HepG2 (cell line): ENCODE data around the gene SERPINA6. TPM values are rescaled to one million over a fixed set of nuclear protein-coding genes. Genes with fewer than 3 reads are reported as not detected.

Experiments used
- ATF2 ChIP-seq: sonication (generic); formaldehyde crosslinking; IDR thresholded peaks from 2 replicates; pipeline ENCODE4 v1.4.0; 2020; ENCODE audit warnings: missing genetic modification reagents
- CREM ChIP-seq, 2 experiments: sonication (generic) in 1 of 2; formaldehyde crosslinking in 1 of 2; IDR thresholded peaks; 2 replicates each; pipeline versions ENCODE4 v1.4.0 to v1.6.1; 2016 to 2020; ENCODE audit warnings: antibody characterized with exemption in 1 of 2, mild to moderate bottlenecking in 1 of 2, missing genetic modification reagents in 1 of 2
- ELF1 ChIP-seq: sonication (generic); formaldehyde crosslinking; IDR thresholded peaks from 2 replicates; pipeline ENCODE4 v1.4.0; 2020; ENCODE audit warnings: missing genetic modification reagents
- ERF ChIP-seq: IDR thresholded peaks from 2 replicates; pipeline ENCODE4 v1.6.1; 2018; ENCODE audit warnings: missing biosample characterization, missing genetic modification reagents
- FOXA1 ChIP-seq, 2 experiments: fragments of 450-650 bp in 1 of 2; sonication (generic) in 1 of 2; formaldehyde crosslinking in 1 of 2; IDR thresholded peaks; 2 replicates each; pipeline versions ENCODE4 v1.4.0 to v1.6.1; 2016 to 2020; ENCODE audit warnings: missing genetic modification reagents in 1 of 2
- HDAC2 ChIP-seq: sonication (generic); formaldehyde crosslinking; IDR thresholded peaks from 2 replicates; pipeline ENCODE4 v1.4.0; 2020; ENCODE audit warnings: missing genetic modification reagents
- HMG20A ChIP-seq: IDR thresholded peaks from 2 replicates; pipeline ENCODE4 v1.6.1; 2016; ENCODE audit warnings: borderline replicate concordance
- HMG20B ChIP-seq: conservative IDR thresholded peaks from 2 replicates; pipeline ENCODE4 v1.6.1; 2016; ENCODE audit warnings: missing genetic modification reagents, missing compliant biosample characterization
- HNF4A ChIP-seq: sonication (generic); formaldehyde crosslinking; IDR thresholded peaks from 2 replicates; pipeline ENCODE4 v1.4.0; 2020; ENCODE audit warnings: missing genetic modification reagents
- MAF1 ChIP-seq: sonication (generic); formaldehyde crosslinking; IDR thresholded peaks from 2 replicates; pipeline ENCODE4 v1.5.0; 2020; ENCODE audit warnings: missing genetic modification reagents, borderline replicate concordance
- NCOA2 ChIP-seq: sonication (generic); formaldehyde crosslinking; IDR thresholded peaks from 2 replicates; pipeline ENCODE4 v1.8.0; 2022; ENCODE audit warnings: inconsistent platforms
- PATZ1 ChIP-seq: sonication (generic); formaldehyde crosslinking; IDR thresholded peaks from 2 replicates; pipeline ENCODE4 v1.4.0; 2020; ENCODE audit warnings: missing genetic modification reagents
- SALL1 ChIP-seq: sonication (generic); formaldehyde crosslinking; IDR thresholded peaks from 2 replicates; pipeline ENCODE4 v1.8.0; 2022; ENCODE audit warnings: mild to moderate bottlenecking, missing genetic modification reagents
- SRF ChIP-seq: IDR thresholded peaks from 2 replicates; pipeline ENCODE4 v1.6.1; 2011; ENCODE audit warnings: mild to moderate bottlenecking, low read depth, low read length, moderate library complexity
- TARDBP ChIP-seq: sonication (generic); formaldehyde crosslinking; IDR thresholded peaks from 2 replicates; pipeline ENCODE4 v1.8.0; 2022; ENCODE audit warnings: mild to moderate bottlenecking, missing genetic modification reagents
- USF2 ChIP-seq, 2 experiments: sonication (generic) in 1 of 2; formaldehyde crosslinking in 1 of 2; IDR thresholded peaks; 2 replicates each; pipeline versions ENCODE4 v1.5.1 to v1.6.1; 2011 to 2020; ENCODE audit warnings: borderline replicate concordance in 1 of 2, low read depth in 1 of 2, low read length in 1 of 2, mild to moderate bottlenecking in 1 of 2, missing genetic modification reagents in 1 of 2, moderate library complexity in 1 of 2
- ZC3H13 ChIP-seq: sonication (generic); formaldehyde crosslinking; IDR thresholded peaks from 2 replicates; pipeline ENCODE4 v1.8.1; 2023; ENCODE audit warnings: mild to moderate bottlenecking, missing genetic modification reagents, moderate library complexity
- ZNF484 ChIP-seq: sonication (generic); formaldehyde crosslinking; IDR thresholded peaks from 2 replicates; pipeline ENCODE4 v1.5.1; 2020; ENCODE audit warnings: mild to moderate bottlenecking, low read depth, missing genetic modification reagents, borderline replicate concordance
- ZNF512B ChIP-seq: sonication (generic); formaldehyde crosslinking; IDR thresholded peaks from 2 replicates; pipeline ENCODE4 v1.5.1; 2020; ENCODE audit warnings: missing genetic modification reagents, mild to moderate bottlenecking, borderline replicate concordance
- ZNF546 ChIP-seq: sonication (generic); formaldehyde crosslinking; conservative IDR thresholded peaks from 2 replicates; pipeline ENCODE4 v1.8.1; 2023; ENCODE audit warnings: mild to moderate bottlenecking, missing genetic modification reagents
- polyA plus RNA-seq, 8 experiments: library from polyadenylated mRNA; depleted of rRNA in 3 of 8; stranded (reverse) in 7 of 8; unstranded in 1 of 8; fragments of >200 nt; fragmentation: Illumina TruSeq in 4 of 8; extraction: Trizol in 4 of 8; gene quantifications; 2 replicates each; pipeline versions ENCODE4 v1.2.1 to v1.2.3, GENCODE V29; 2011 to 2016; ENCODE audit warnings: low read depth in 4 of 8, missing spikeins in 1 of 8, mixed read lengths in 1 of 8; ENCODE audit not compliant: insufficient read depth in 1 of 8
- total RNA-seq, 5 experiments: library from RNA; depleted of rRNA; stranded (reverse); fragments of >200 nt; fragmentation: Illumina TruSeq; extraction: Trizol; gene quantifications; 2 replicates each; pipeline ENCODE4 v1.2.3, GENCODE V29; 2016; ENCODE audit warnings: low read depth in 1 of 5

The SERPINA6 gene
- total and polyA plus RNA-seq, 2 of the 13 experiments (the other 11 are each of a cell fraction or from before 2014, with no cell fraction given): 260 to 333 TPM

GRCh38 chr14:94360945-94361565 is 37.9 kb upstream of the SERPINA6 start (continued):
- TF ChIP-seq ZNF512B (CRISPR knock-in tag): no peak
- no peak for TF ChIP-seq ZNF546 (CRISPR knock-in tag)
- no peak for TF ChIP-seq FOXA1 (IDR thresholded peaks at IDR 0.05)
- peak; percentile 28; the same call in 1 of the 2 replicates for TF ChIP-seq FOXA1 (CRISPR knock-in tag; IDR thresholded peaks at IDR 0.05)
- peak; percentile 55; the same call in 1 of the 2 replicates for TF ChIP-seq PATZ1 (CRISPR knock-in tag)
- peak; percentile 62; the same call in 1 of the 2 replicates for TF ChIP-seq SRF
- no peak for TF ChIP-seq ELF1
- peak; percentile 32; the same call in 1 of the 2 replicates for TF ChIP-seq HMG20A (CRISPR knock-in tag)
- TF ChIP-seq SALL1 (CRISPR knock-in tag): peak; percentile 38; the same call in 1 of the 2 replicates
- 0 out of 2 replicates have a peak, but pooled peaks have one; percentile 30 for TF ChIP-seq TARDBP (CRISPR knock-in tag)
- TF ChIP-seq CREM (IDR thresholded peaks at IDR 0.05): peak; percentile 64; the same call in 1 of the 2 replicates
- TF ChIP-seq CREM (CRISPR knock-in tag; IDR thresholded peaks at IDR 0.05): no peak
- TF ChIP-seq NCOA2 (CRISPR knock-in tag): peak; percentile 80
- TF ChIP-seq ERF: no peak
- no peak for TF ChIP-seq ZNF484 (CRISPR knock-in tag)
- 0 out of 2 replicates have a peak, but pooled peaks have one; percentile 27 for TF ChIP-seq ATF2 (CRISPR knock-in tag)
- peak; percentile 92 for TF ChIP-seq HNF4A (CRISPR knock-in tag)
- no peak for TF ChIP-seq HMG20B (CRISPR knock-in tag)
- TF ChIP-seq MAF1 (CRISPR knock-in tag): no peak
- TF ChIP-seq HDAC2 (CRISPR knock-in tag): peak; percentile 80
- TF ChIP-seq ZC3H13 (CRISPR knock-in tag): no peak
- no peak for TF ChIP-seq USF2 (IDR thresholded peaks at IDR 0.05; ENCODE audit: low read depth, low read length)
- peak; percentile 36; the same call in 1 of the 2 replicates for TF ChIP-seq USF2 (CRISPR knock-in tag; IDR thresholded peaks at IDR 0.05; ENCODE audit: borderline replicate concordance)
